ENCODE results near the gene KCNK7. TPM values are rescaled to one million over a fixed set of nuclear protein-coding genes. Genes with fewer than 3 reads are reported as not detected.
"Not testable (repeated sequence)": the region's sequence is repeated elsewhere in the genome, so short reads cannot be mapped to it uniquely, and the experiment has no call there.

KCNK7 gene
- total and polyA plus RNA-seq, 4 donors = 0.20 to 0.90 (median 0.60) TPM

DNA sequence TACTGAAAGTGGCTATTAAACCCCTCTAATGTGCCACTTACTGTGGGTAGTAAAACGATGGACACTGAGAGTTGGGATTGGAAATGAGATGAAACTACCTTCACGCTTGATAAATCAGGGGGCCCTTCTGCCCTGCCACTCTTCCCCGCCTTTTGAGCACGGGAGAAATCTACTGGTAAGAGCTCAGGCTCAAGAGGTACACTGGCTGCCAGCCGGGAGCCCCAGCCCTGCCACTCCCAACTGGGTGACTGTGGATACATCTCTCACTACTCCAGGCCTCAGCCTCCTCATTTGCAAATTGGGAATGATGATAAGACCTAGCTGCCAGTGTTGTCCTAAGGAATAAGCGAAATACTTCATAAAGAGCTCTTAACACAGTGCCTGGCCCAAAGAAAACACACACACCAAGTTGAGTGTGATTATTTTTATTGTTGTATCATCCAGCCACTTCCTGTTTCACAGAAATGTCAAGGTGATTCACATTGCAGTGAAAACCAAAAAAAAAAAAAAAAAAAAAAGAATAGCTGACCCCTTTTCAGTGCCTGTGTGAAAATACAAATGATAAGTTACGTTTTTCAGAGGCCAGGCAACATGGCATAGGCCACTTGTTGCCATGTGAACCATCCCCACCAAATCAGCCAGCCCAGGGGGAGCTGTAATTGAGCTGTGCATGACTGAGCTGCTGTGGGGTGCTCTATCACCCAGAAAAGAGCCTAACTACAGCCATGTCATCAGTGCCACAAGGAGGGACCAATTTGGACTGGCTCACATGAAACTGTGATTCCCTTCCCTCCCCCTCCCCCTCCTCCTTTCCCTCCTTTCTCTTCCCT, 29.8 kb downstream of the KCNK7 start:
- Histone ChIP-seq H3K9me3 (ENCODE audit: control insufficient read depth, insufficient read depth, low read length) (no peaks in the 10 kb centered on the region), H3K36me3 (ENCODE audit: control insufficient read depth, insufficient read depth, low read length) (peaks cover 13% of the 10 kb centered on the region), H3K4me3 (ENCODE audit: low read depth, low read length) (no peak overlapping the region), H3K4me1 (ENCODE audit: control insufficient read depth, insufficient read depth, low read length) (peaks cover 28% of the 10 kb centered on the region), H3K27ac (ENCODE audit: low read depth, low read length) (no peak overlapping the region), H3K27me3 (ENCODE audit: control insufficient read depth, insufficient read depth, low read length) (no peaks in the 10 kb centered on the region)
- WGBS (ENCODE audit: insufficient coverage) = 93% methylated on average over 3 of the region's 7 CpGs
- DNase-seq (ENCODE audit: low read depth in 4 of 6, low spot score in 6 of 6) = no peak

DNA sequence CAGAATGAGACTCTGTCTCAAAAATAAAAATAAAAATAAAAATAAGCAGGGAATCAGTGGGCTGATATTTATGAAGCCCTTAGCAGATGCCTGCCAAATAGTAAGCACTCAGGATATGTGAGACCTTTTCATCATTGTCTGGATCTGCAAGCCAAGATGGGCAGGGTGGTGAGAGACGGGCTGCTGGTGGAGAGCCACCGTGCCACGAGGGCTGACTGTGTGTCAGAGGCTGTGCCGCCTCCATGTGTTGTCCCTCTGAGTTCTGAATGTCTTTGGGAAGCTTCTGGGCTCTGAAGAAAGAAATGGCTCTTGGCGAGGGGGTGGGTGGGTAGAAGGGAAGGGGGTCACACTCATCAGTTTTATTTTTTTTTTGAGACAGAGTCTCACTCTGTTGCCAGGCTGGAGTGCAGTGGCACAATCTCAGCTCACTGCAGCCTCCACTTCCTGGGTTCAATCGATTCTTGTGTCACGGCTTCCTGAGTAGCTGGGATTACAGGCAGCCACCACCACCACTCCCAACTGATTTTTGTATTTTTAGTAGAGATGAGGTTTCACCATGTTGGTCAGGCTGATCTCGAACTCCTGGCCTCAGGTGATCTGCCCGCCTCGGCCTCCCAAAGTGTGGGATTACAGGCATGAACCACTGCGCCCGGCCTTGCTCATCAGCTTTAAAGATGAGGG, 30.6 kb downstream of the KCNK7 start:
- H3K27ac ChIP-seq (ENCODE audit: low read depth, low read length); H3K9me3 ChIP-seq (ENCODE audit: control insufficient read depth, insufficient read depth, low read length): not testable (repeated sequence)

GRCh38 chr11:65563601-65564000, 32.0 kb downstream of the KCNK7 start:
- no peak for DNase-seq (ENCODE audit: low read depth in 4 of 6, low spot score in 6 of 6)
- Histone ChIP-seq H3K36me3 (ENCODE audit: control insufficient read depth, insufficient read depth, low read length) (peaks cover 13% of the 10 kb centered on the region), H3K9me3 (ENCODE audit: control insufficient read depth, insufficient read depth, low read length) (no peaks in the 10 kb centered on the region), H3K4me3 (ENCODE audit: low read depth, low read length) (no peak overlapping the region), H3K27ac (ENCODE audit: low read depth, low read length) (no peak overlapping the region), H3K27me3 (ENCODE audit: control insufficient read depth, insufficient read depth, low read length) (no peaks in the 10 kb centered on the region), H3K4me1 (ENCODE audit: control insufficient read depth, insufficient read depth, low read length) (peaks cover 31% of the 10 kb centered on the region)
- 97% methylated on average over 3 of the region's 4 CpGs for WGBS (ENCODE audit: insufficient coverage)

More for the DNA sequence above, 30.6 kb downstream of the KCNK7 start:
- not testable (repeated sequence) for H3K4me3 ChIP-seq (ENCODE audit: low read depth, low read length); H3K27me3 ChIP-seq (ENCODE audit: control insufficient read depth, insufficient read depth, low read length); DNase-seq (ENCODE audit: low read depth in 4 of 6, low spot score in 6 of 6)
- peaks cover 13% of the 10 kb centered on the region for H3K36me3 ChIP-seq (ENCODE audit: control insufficient read depth, insufficient read depth, low read length)
- peaks cover 31% of the 10 kb centered on the region for H3K4me1 ChIP-seq (ENCODE audit: control insufficient read depth, insufficient read depth, low read length)
- 89% methylated on average over 9 of the region's 12 CpGs for WGBS (ENCODE audit: insufficient coverage)

- no peaks in the 10 kb centered on the region for H3K9me3 ChIP-seq (ENCODE audit: control insufficient read depth, insufficient read depth, low read length)
- H3K4me1 ChIP-seq (ENCODE audit: control insufficient read depth, insufficient read depth, low read length) = peaks cover 33% of the 10 kb centered on the region
- no peak overlapping the region for H3K4me3 ChIP-seq (ENCODE audit: low read depth, low read length)
- H3K36me3 ChIP-seq (ENCODE audit: control insufficient read depth, insufficient read depth, low read length) = peaks cover 5% of the 10 kb centered on the region
- no peak overlapping the region for H3K27ac ChIP-seq (ENCODE audit: low read depth, low read length)
- DNase-seq (ENCODE audit: low read depth in 4 of 6, low spot score in 6 of 6) = no peak
- no peaks in the 10 kb centered on the region for H3K27me3 ChIP-seq (ENCODE audit: control insufficient read depth, insufficient read depth, low read length)
- 94% methylated on average over 2 of the region's 9 CpGs for WGBS (ENCODE audit: insufficient coverage)
Measured at GRCh38 chr11:65562788-65563187, 32.8 kb downstream of the KCNK7 start.

- Histone ChIP-seq H3K4me1 (ENCODE audit: control insufficient read depth, insufficient read depth, low read length) (peaks cover 38% of the 10 kb centered on the region), H3K27ac (ENCODE audit: low read depth, low read length) (no peak overlapping the region)
- WGBS (ENCODE audit: insufficient coverage) = 90% methylated on average over 7 of the region's 7 CpGs
Measured at GRCh38 chr11:65562020-65562419, 33.6 kb downstream of the KCNK7 start.

GRCh38 chr11:65560555-65561418, 34.8 kb downstream of the KCNK7 start:
- peak in 2 of 6 donors; percentile 49 to 70 for DNase-seq (ENCODE audit: low read depth in 4 of 6, low spot score in 6 of 6)
- no peak overlapping the region for H3K4me3 ChIP-seq (ENCODE audit: low read depth, low read length)
- H3K27ac ChIP-seq (ENCODE audit: low read depth, low read length) = peak overlapping the region; percentile 99
- peaks cover 51% of the 10 kb centered on the region for H3K4me1 ChIP-seq (ENCODE audit: control insufficient read depth, insufficient read depth, low read length)
- H3K36me3 ChIP-seq (ENCODE audit: control insufficient read depth, insufficient read depth, low read length) = peaks cover 7% of the 10 kb centered on the region
- no peaks in the 10 kb centered on the region for H3K9me3 ChIP-seq (ENCODE audit: control insufficient read depth, insufficient read depth, low read length)
- 19% methylated on average over 13 of the region's 15 CpGs for WGBS (ENCODE audit: insufficient coverage)
- no peaks in the 10 kb centered on the region for H3K27me3 ChIP-seq (ENCODE audit: control insufficient read depth, insufficient read depth, low read length)

More at GRCh38 chr11:65562020-65562419, 33.6 kb downstream of the KCNK7 start:
- Histone ChIP-seq H3K4me3 (ENCODE audit: low read depth, low read length) (no peak overlapping the region), H3K36me3 (ENCODE audit: control insufficient read depth, insufficient read depth, low read length) (peaks cover 2% of the 10 kb centered on the region), H3K27me3 (ENCODE audit: control insufficient read depth, insufficient read depth, low read length) (no peaks in the 10 kb centered on the region), H3K9me3 (ENCODE audit: control insufficient read depth, insufficient read depth, low read length) (no peaks in the 10 kb centered on the region)
- no peak for DNase-seq (ENCODE audit: low read depth in 4 of 6, low spot score in 6 of 6)

DNA sequence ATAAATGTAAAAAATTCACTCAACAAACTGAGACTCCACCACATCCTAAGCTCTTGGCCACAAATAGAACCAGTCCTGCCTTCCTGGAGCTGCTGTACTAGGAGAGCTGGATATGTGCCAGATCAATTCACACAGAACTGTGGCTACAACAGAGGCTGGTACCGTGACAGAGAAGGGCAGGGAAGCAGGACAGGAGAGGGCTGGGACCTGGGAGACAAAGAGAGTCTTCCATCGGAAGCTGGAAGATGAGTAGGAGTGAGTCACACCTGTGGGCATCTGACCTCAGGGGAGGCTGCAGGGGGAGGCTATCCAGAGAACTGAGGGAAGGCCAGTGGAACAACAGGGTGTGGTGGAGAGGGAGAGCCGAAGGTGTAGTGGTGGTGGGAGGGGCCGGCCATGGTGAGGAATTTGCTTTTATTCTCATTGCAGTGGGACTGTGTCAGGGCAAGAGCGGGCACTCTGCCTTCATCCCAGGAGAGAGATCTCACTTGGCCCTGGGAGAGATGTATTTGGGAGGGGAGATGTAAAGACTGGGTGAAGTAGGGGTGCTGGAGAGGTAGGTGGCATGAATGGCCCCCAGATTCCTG, 35.6 kb downstream of the KCNK7 start:
- Histone ChIP-seq H3K27ac (ENCODE audit: low read depth, low read length) (peak overlapping the region; percentile 99), H3K4me3 (ENCODE audit: low read depth, low read length) (no peak overlapping the region), H3K36me3 (ENCODE audit: control insufficient read depth, insufficient read depth, low read length) (peaks cover 12% of the 10 kb centered on the region), H3K9me3 (ENCODE audit: control insufficient read depth, insufficient read depth, low read length) (no peaks in the 10 kb centered on the region), H3K4me1 (ENCODE audit: control insufficient read depth, insufficient read depth, low read length) (peaks cover 58% of the 10 kb centered on the region), H3K27me3 (ENCODE audit: control insufficient read depth, insufficient read depth, low read length) (no peaks in the 10 kb centered on the region)
- WGBS (ENCODE audit: insufficient coverage) = 42% methylated on average over 5 of the region's 5 CpGs
- DNase-seq (ENCODE audit: low read depth in 4 of 6, low spot score in 6 of 6) = peak in 2 of 6 donors; percentile 58 to 71

GRCh38 chr11:65559535-65559934, 36.1 kb downstream of the KCNK7 start:
- no peak for DNase-seq (ENCODE audit: low read depth in 4 of 6, low spot score in 6 of 6)
- H3K36me3 ChIP-seq (ENCODE audit: control insufficient read depth, insufficient read depth, low read length) = peaks cover 15% of the 10 kb centered on the region
- peaks cover 63% of the 10 kb centered on the region for H3K4me1 ChIP-seq (ENCODE audit: control insufficient read depth, insufficient read depth, low read length)
- no peaks in the 10 kb centered on the region for H3K27me3 ChIP-seq (ENCODE audit: control insufficient read depth, insufficient read depth, low read length)
- H3K27ac ChIP-seq (ENCODE audit: low read depth, low read length) = peak overlapping the region; percentile 99
- H3K4me3 ChIP-seq (ENCODE audit: low read depth, low read length) = no peak overlapping the region
- 60% methylated on average over 1 of the region's 5 CpGs for WGBS (ENCODE audit: insufficient coverage)
- no peaks in the 10 kb centered on the region for H3K9me3 ChIP-seq (ENCODE audit: control insufficient read depth, insufficient read depth, low read length)

- peak in 3 of 6 donors; percentile 47 to 91 (median 61) for DNase-seq (ENCODE audit: low read depth in 4 of 6, low spot score in 6 of 6)
- WGBS (ENCODE audit: insufficient coverage) = 25% methylated on average over 19 of the region's 19 CpGs
- peak overlapping the region; percentile 99 for H3K27ac ChIP-seq (ENCODE audit: low read depth, low read length)
- H3K4me1 ChIP-seq (ENCODE audit: control insufficient read depth, insufficient read depth, low read length) = peaks cover 68% of the 10 kb centered on the region
- no peaks in the 10 kb centered on the region for H3K9me3 ChIP-seq (ENCODE audit: control insufficient read depth, insufficient read depth, low read length)
- H3K27me3 ChIP-seq (ENCODE audit: control insufficient read depth, insufficient read depth, low read length) = no peaks in the 10 kb centered on the region
- peaks cover 19% of the 10 kb centered on the region for H3K36me3 ChIP-seq (ENCODE audit: control insufficient read depth, insufficient read depth, low read length)
- peak overlapping the region; percentile 43 for H3K4me3 ChIP-seq (ENCODE audit: low read depth, low read length)
Measured at GRCh38 chr11:65558930-65559509, 36.6 kb downstream of the KCNK7 start.

Measured in spinal cord (tissue), 10 donors.